ENCODE data around the gene TNFRSF8. TPM values are rescaled to one million over a fixed set of nuclear protein-coding genes. Genes with fewer than 3 reads are reported as not detected.

The TNFRSF8 gene
- total and polyA plus RNA-seq, 2 donors (not counting 1 experiment from before 2014, with no cell fraction given) = 0.36 to 0.57 TPM

- Mint-ChIP-seq H3K4me1 (peaks cover 30% of the 10 kb centered on the region), H3K4me3 (peak overlapping the region; percentile 79), H3K27ac (peak overlapping the region; percentile 69), H3K9me3 (ENCODE audit: insufficient read depth) (peaks cover 4% of the 10 kb centered on the region), H3K27me3 (peaks cover 4% of the 10 kb centered on the region)
- intact Hi-C loops (cut with micrococcal nuclease) = loop anchor here (1.0 to 5.0 kb wide), 4 partner anchors 37 to 97 kb away; partner anchors contain the start of genes MFN2 and MIIP
- Histone ChIP-seq H3K9ac (ENCODE audit: low read length) (peak overlapping the region; percentile 47), H3K36me3 (replicated peaks in 1 of 2; ENCODE audit: control extremely low read depth in 1 of 2, control insufficient read depth in 1 of 2, extremely low read depth in 1 of 2, insufficient read depth in 2 of 2, low read length in 1 of 2) (no peaks in the 10 kb centered on the region), H3K4me2 (replicated peaks; ENCODE audit: low read depth, low read length, poor library complexity, severe bottlenecking) (peak overlapping the region; percentile 65), H3K27me3 (replicated peaks in 1 of 4; ENCODE audit: control extremely low read depth in 1 of 4, control insufficient read depth in 3 of 4, insufficient read depth in 4 of 4, low read length in 3 of 4) (peaks cover 0 to 4% (median under 1%) of the 10 kb centered on the region in 4 experiments), H3K9me3 (ENCODE audit: control extremely low read depth in 1 of 3, control insufficient read depth in 2 of 3, insufficient read depth in 1 of 3, low read length in 2 of 3) (peaks cover 1 to 23% (median 6%) of the 10 kb centered on the region in 3 donors), H3K4me1 (ENCODE audit: control insufficient read depth in 2 of 2, insufficient read depth in 2 of 2, low read length in 2 of 2) (peaks cover 15 to 32% of the 10 kb centered on the region in 2 donors), H3K4me3 (ENCODE audit: control extremely low read depth in 1 of 5, extremely low read depth in 1 of 5, insufficient read depth in 1 of 5, low read depth in 2 of 5, low read length in 4 of 5) (peak overlapping the region in 4 of 5 experiments; percentile 1 to 28 (median 15)), H2AFZ (ENCODE audit: insufficient read depth, low read depth, low read length, poor library complexity, severe bottlenecking) (peak overlapping the region; percentile 40), H4K20me1 (ENCODE audit: control insufficient read depth, insufficient read depth, low read length, poor library complexity, severe bottlenecking) (no peaks in the 10 kb centered on the region), H3K79me2 (ENCODE audit: control insufficient read depth, insufficient read depth, low read length) (no peaks in the 10 kb centered on the region), H3K27ac (ENCODE audit: low read length in 2 of 2) (peak overlapping the region; percentile 5 to 51)
- ChIA-PET CTCF (interaction anchor here (0.7 to 4.3 kb wide), 29 partner anchors 8 to 170 kb away, joined by 3 to 41 read pairs (median 5); partner anchors contain the start of genes MIIP and TNFRSF8), POLR2A (interaction anchor here (0.7 to 3.0 kb wide), 8 partner anchors 9 to 171 kb away, joined by 3 to 19 read pairs (median 8); partner anchors contain the start of gene MIIP)
- WGBS (ENCODE audit: insufficient coverage) = 48% methylated on average over 9 of the region's 23 CpGs
- peak; percentile 67 for DNase-seq
- ATAC-seq (ENCODE audit: low read depth) = peak; percentile 63
- no peak for TF ChIP-seq EZH2 (IDR thresholded peaks at IDR 0.05; ENCODE audit: borderline replicate concordance, insufficient read depth, low read depth, low read length, poor library complexity, severe bottlenecking)
- peak; percentile 72 for TF ChIP-seq CTCF (IDR thresholded peaks at IDR 0.05)
Observed at GRCh38 chr1:12078938-12079861, 16.1 kb downstream of the TNFRSF8 start.
